CD4-positive, alpha-beta T cell treated with Interleukin-1 beta for 1 hour (primary cell): ENCODE data around the gene PNMA8C.
"Not testable (repeated sequence)": the region's sequence is repeated elsewhere in the genome, so short reads cannot be mapped to it uniquely, and the experiment has no call there.

ENCODE experiments used
- DNase-seq, 2 donors: peaks; one replicate each; pipeline ENCODE4 v3.0.0-alpha.2; 2020 to 2022

The PNMA8C gene

DNA sequence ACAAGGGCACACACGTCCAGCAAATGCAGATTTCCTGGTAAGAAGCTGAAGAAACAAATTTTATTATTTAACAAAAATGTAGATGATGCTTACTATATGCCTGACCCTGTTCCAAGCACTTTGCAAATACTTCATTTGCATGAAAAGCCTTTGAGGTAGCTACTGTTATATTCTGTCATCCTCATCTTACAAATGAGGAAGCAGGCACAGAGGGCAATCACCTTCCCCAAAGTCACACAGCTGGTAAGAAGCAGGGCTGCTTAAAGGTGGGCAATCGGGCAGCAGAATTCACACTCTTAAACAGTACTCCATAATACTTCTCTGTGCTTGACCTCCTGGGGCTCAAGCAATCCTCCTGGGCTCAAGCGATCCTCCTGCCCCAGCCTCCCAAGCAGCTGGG, 18.3 kb upstream of the PNMA8C start:
- DNase-seq, result no peak

DNA sequence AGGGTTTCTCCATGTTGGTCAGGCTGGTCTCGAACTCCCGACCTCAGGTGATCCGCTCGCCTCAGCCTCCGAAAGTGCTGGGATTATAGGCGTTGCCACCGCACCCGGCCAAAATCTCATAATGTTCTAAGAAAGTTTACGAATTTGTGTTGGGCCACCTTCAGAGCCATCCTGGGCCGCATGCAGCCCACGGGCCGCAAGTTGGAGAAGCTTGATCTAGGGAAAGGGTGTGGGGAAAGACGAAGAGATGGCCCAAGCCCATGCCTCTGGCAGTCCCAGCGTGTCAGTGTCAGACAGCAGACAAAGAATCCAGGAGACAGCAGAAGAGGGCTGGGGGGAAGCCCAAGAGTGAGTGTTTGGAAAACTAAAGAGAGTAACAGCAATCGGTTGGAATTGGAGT, 17.3 kb upstream of the PNMA8C start:
- DNase-seq, result no peak

- DNase-seq, result no peak
These were observed 14.2 kb upstream of the PNMA8C start for GRCh38 chr19:46442808-46443450.

DNA sequence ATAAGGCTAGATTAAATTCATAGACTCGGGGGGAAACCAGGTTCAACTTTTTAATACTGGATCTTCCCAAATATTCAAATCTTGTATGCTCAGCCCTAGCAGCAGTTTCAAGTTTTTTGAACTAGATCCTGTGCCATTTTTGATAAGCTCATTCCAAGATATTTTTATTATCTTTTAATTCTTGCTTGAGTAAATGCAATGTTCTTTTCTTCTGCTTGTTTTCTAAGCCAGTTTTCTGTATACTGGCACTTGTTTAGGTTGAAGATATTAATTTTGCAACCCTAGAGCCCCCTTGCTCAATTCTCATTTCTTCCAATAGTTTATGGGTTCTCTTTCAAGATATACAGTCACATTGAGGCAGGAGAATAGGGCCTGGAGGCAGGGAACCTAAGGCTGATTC, 13.1 kb upstream of the PNMA8C start:
- DNase-seq, result no peak

- DNase-seq, result not testable (repeated sequence)
These were observed 7.0 kb upstream of the PNMA8C start for GRCh38 chr19:46435689-46436088.

- no peak for DNase-seq
These were observed 6.3 kb upstream of the PNMA8C start for GRCh38 chr19:46435009-46435408.

DNA sequence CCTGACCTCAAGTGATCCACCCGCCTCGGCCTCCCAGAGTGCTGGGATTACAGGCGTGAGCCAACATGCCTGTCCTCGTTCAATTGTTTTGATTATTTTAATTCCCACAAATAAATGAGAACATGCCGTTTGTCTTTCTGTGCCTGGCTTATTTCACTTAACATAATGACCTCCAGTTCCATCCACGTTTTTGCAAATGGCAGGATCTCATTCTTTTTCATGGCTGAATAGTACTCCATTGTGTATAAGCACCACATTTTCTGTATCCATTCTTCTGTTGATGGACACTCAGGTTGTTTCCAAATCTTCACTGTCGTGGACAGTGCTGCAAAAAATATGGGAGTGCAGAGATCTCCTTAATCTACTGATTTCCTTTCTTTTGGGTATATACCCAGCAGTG, 4.7 kb upstream of the PNMA8C start:
- DNase-seq, result not testable (repeated sequence)

- DNase-seq, result no peak
These were observed 3.1 kb upstream of the PNMA8C start for GRCh38 chr19:46431824-46432223.

- no peak for DNase-seq
These were observed 1.3 kb upstream of the PNMA8C start for GRCh38 chr19:46429999-46430398.

DNA sequence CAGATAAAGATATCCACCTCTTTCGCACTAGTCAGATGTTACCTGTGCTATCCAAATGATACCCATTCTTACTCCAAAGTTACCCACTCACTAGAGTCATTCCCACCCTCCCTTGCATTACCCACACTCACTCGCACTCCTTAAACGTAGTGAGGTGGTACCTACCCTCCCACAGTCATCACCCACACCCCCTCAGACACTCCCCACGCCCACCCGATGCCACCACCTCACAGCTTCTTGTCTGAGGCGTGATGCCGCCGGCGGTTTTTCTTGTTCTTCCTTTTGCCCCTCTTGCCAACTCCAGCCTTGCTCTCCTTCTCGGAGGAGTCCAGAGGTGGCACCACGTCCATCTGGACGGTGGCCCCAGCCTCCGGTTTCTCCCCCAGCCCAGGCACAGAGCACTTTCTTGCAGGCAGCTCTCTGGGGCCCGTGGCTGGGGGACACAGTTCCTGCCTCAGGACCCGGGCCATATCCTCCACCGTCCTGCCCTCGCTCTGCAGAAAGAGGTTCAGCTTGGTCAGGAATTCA, 1.2 kb downstream of the PNMA8C start:
- no peak for DNase-seq

DNA sequence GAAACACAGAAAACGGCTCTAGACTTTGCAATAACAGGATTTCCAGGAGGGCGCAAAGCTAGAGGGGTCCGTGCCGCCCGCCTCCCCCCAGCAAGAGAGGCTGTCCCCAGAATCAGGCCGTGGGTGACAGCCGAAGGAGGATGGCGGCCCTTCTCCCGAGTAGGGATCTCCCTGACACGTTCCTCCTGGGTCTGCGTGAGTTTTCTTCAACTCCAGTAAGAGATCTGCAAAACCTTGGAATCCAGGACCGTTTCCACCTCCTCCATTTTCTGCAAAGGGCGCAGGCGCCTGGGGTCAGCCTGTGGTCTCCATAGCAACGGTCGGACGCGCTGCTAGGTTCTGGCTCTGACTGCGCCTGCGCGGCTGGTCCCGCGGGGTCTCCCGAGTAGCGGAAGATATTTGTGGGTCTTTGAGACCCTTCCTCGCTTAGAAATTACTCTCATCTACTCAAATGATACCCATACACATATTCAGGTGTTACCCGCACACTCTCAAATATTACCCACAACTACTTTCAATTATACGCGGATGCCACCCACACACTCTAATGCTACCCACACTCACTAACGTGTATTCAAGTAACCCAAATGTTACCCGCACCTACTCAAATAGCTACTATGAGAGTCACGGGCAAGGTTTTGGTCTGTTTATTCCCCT, 2.1 kb downstream of the PNMA8C start:
- peak in 1 of 2 donors; percentile 42 for DNase-seq

DNA sequence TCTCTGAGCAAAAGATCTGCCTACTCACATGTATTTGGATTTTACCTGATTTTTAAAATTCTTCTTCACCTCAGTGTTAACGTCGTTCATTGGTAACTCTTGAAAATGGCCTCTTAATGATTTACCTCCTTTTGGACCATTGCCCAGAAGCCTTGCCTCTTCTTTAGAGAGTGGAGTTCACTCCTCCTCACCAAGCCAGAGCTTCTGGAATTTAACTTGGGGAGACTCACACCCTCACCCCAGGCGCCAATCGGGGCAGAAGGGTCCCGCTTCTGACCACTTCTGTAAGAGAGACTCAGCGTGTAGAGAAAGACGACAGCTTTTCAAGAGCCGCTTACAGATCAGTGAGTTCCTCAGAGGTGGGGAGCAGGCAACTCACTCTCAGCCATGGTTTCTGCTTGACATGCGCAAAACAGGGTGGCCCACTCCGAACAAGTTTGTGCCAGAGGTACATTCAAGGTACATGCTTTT, 2.7 kb downstream of the PNMA8C start:
- no peak for DNase-seq

DNA sequence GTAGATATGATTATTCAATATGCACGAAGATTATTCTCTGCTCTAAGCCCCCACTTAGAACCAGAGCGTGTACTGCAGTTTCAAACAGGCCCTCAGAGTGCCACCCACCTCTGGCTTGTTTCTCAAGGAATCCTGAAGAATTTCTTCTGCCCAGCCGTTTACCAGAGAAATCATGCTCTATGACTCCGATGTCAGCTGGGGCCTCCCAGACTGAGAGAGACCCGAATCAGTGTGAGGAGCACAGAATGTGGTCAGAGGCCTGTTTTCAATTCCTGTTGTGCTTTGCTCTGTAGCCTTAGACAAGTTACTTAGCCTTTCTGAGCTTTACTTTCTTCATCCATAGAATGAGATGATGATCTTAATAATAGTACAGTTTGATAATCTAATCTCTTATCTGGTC, 5.5 kb downstream of the PNMA8C start:
- DNase-seq, result no peak

- DNase-seq, result no peak
These were observed 6.4 kb downstream of the PNMA8C start for GRCh38 chr19:46422344-46422743.

- DNase-seq, result no peak
These were observed 8.7 kb downstream of the PNMA8C start for GRCh38 chr19:46420056-46420455.

- DNase-seq, result not testable (repeated sequence)
These were observed 12.7 kb downstream of the PNMA8C start for GRCh38 chr19:46415804-46416709.

GRCh38 chr19:46414899-46415298, 13.8 kb downstream of the PNMA8C start:
- DNase-seq, result not testable (repeated sequence)

DNA sequence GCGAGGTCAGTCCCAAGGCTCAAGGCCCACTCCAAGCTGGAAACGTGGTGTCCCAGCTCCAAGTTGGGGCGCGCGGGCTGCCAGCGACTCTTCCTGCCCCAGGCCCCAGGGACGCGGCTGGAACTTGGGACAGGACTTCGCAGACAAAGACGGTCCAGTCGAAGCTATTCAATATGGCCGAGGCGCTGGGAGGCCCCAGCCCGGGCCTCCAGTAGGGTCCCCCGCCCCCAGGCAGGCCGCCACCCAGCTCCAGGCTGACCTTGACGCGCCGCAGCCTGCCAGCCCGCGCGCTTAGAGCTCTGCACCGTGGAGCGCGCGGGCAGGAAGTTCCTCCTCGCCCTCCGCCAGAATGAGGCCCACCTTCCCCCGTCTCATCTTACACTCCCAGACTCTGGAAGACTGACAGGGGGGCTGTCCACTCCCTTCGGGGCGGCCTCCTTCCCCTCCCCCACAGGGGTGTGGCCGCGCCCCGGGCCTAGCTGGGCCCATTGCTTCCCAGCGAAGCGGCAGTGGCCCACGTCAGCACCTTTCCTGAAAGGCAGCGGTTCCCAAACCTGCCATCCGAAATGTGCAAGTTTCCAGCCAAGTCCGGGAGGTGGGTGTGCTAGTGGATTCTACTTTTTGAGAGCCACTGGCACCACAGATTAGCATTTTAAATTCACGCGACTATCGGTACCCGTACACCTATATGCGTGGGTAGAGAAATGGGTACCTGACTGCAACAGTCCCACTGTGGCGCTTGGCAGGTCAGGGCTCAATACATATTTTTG, 15.3 kb downstream of the PNMA8C start, which contains the start of gene CCDC8:
Gene CCDC8 (minus strand): TSS at position 303 of the 770 bp plus-strand sequence. CDS start 754 bp downstream, outside the sequence.
- no peak for DNase-seq

DNA sequence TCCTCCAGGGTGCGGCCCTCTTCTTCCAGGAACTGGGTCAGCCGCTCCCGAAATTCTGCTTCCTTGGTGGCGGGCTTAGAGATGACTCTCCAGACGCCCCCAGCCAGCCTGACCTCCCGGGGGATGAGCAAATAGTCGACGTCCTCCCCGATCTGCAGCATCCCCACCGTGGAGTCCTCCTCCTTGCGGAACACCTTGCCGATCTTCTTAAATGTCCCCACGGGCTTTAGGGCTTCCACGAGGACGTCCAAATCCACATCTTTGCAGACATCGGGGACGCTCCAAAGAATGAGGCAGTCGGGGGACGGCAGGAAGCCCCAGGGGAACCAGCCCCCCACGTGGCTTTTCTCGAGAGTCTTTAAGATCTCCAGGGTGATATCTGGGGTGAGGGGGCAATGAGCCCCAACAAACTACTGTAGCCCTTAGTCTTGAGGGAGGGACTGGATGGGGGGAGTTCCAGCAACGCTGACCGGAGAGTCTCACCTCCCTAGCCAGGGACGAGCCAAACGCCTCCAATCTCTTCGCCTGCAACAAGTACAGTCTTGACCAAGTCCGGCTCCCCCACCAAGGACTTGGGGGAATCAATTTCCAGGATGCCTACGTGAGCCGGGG, 16.0 kb downstream of the PNMA8C start:
- DNase-seq, result no peak

- DNase-seq, result no peak
These were observed 16.6 kb downstream of the PNMA8C start for GRCh38 chr19:46411925-46412649.
